Central memory CD4-positive, alpha-beta T cell (primary cell): ENCODE results near the gene ASCL2.
"Not testable (repeated sequence)": the region's sequence is repeated elsewhere in the genome, so short reads cannot be mapped to it uniquely, and the experiment has no call there.

ENCODE experiments used
- DNase-seq: peaks from one replicate; pipeline ENCODE4 v3.0.0; 2022

ASCL2 gene

GRCh38 chr11:2296913-2297622, 26.7 kb upstream of the ASCL2 start:
- DNase-seq = no peak

- no peak for DNase-seq
Measured at GRCh38 chr11:2295971-2296912, 25.9 kb upstream of the ASCL2 start.

GRCh38 chr11:2294926-2295290, 24.5 kb upstream of the ASCL2 start:
- DNase-seq = no peak

GRCh38 chr11:2293984-2294925, 23.9 kb upstream of the ASCL2 start:
- DNase-seq = no peak

GRCh38 chr11:2293531-2293971, 23.2 kb upstream of the ASCL2 start:
- no peak for DNase-seq

GRCh38 chr11:2290351-2290841, 20.0 kb upstream of the ASCL2 start:
- DNase-seq = no peak

- no peak for DNase-seq
Measured at GRCh38 chr11:2289859-2290258, 19.5 kb upstream of the ASCL2 start.

GRCh38 chr11:2289350-2289749, 19.0 kb upstream of the ASCL2 start:
- no peak for DNase-seq

GRCh38 chr11:2287091-2287490, 16.7 kb upstream of the ASCL2 start:
- no peak for DNase-seq

GRCh38 chr11:2286350-2286749, 16.0 kb upstream of the ASCL2 start:
- DNase-seq = not testable (repeated sequence)

- DNase-seq = no peak
Measured at GRCh38 chr11:2280208-2280607, 9.8 kb upstream of the ASCL2 start.

- no peak for DNase-seq
Measured at GRCh38 chr11:2277933-2278523, 7.6 kb upstream of the ASCL2 start.

GRCh38 chr11:2277008-2277346, 6.6 kb upstream of the ASCL2 start:
- no peak for DNase-seq

- no peak for DNase-seq
Measured at GRCh38 chr11:2276280-2277007, 6.1 kb upstream of the ASCL2 start.

- DNase-seq = no peak
Measured at GRCh38 chr11:2275334-2276279, 5.2 kb upstream of the ASCL2 start.

GRCh38 chr11:2273771-2274170, 3.4 kb upstream of the ASCL2 start:
- DNase-seq = no peak

GRCh38 chr11:2273311-2273710, 2.9 kb upstream of the ASCL2 start:
- DNase-seq = no peak

- no peak for DNase-seq
Measured at GRCh38 chr11:2272946-2273280, 2.5 kb upstream of the ASCL2 start.

- DNase-seq = no peak
Measured at GRCh38 chr11:2272228-2272945, 2.0 kb upstream of the ASCL2 start.
